SK-N-SH (cell line): ENCODE data around the gene SAE1. TPM values are rescaled to one million over a fixed set of nuclear protein-coding genes. Genes with fewer than 3 reads are reported as not detected.
A peak's percentile ranks its signal among the peaks of the same experiment; 100 is the strongest.

Experiments used
- CTCF ChIA-PET: fragments of 300-600, 350-600 bp; formaldehyde crosslinking; extraction: SDS; loops from one replicate; lab custom pipeline; 2021; lab: Yijun Ruan, JAX
- POLR2A ChIA-PET: fragments of 350-600 bp; sonication (Branson Sonifier 250); formaldehyde crosslinking; extraction: SDS; loops from one replicate; lab custom pipeline; 2020; ENCODE audit warnings: antibody characterized with exemption, inconsistent platforms; lab: Yijun Ruan, JAX
- DNase-seq: peaks from one replicate; pipeline ENCODE4 v3.0.0; 2012
- H2AFZ ChIP-seq: fragments of 200-600 bp; sonication (generic); 2 replicates; pipeline ENCODE4 v1.8.1; 2016; ENCODE audit warnings: antibody characterized with exemption, mild to moderate bottlenecking, low read depth
- H3F3A ChIP-seq: fragments of 200-600 bp; sonication (generic); replicated peaks from 2 replicates; pipeline ENCODE3; 2016; ENCODE audit warnings: antibody characterized with exemption, mild to moderate bottlenecking; ENCODE audit not compliant: insufficient read depth
- H3K27ac ChIP-seq, 2 experiments: fragments of 200-500 bp in 1 of 2; fragments of 200-600 bp in 1 of 2; sonication (Bioruptor generic) in 1 of 2; sonication (generic), shearing (Covaris generic) in 1 of 2; 2 replicates each; pipeline versions ENCODE4 v1.5.1 to v1.6.1; 2014 to 2016; ENCODE audit warnings: low read depth in 2 of 2, inconsistent platforms in 1 of 2, low read length in 1 of 2, mild to moderate bottlenecking in 1 of 2, mixed read lengths in 1 of 2
- H3K27me3 ChIP-seq: fragments of 200-600 bp; sonication (generic), shearing (Covaris generic); 2 replicates; pipeline ENCODE4 v1.6.1; 2016; ENCODE audit warnings: mixed run types; ENCODE audit not compliant: insufficient read depth
- H3K36me3 ChIP-seq, 2 experiments: fragments of 200-500 bp in 1 of 2; fragments of 200-600 bp in 1 of 2; sonication (Bioruptor generic) in 1 of 2; sonication (generic) in 1 of 2; replicated peaks in 1 of 2; 2 replicates each; pipeline versions ENCODE3 to v1.5.1; 2014 to 2016; ENCODE audit warnings: low read length in 1 of 2, mild to moderate bottlenecking in 1 of 2; ENCODE audit not compliant: insufficient read depth in 2 of 2, control insufficient read depth in 1 of 2
- H3K4me1 ChIP-seq, 2 experiments: fragments of 200-500 bp in 1 of 2; fragments of 200-600 bp in 1 of 2; sonication (Bioruptor generic) in 1 of 2; sonication (generic), shearing (Covaris generic) in 1 of 2; 2 replicates each; pipeline versions ENCODE4 v1.5.1 to v1.6.1; 2014 to 2016; ENCODE audit warnings: low read depth in 1 of 2, low read length in 1 of 2, mixed run types in 1 of 2; ENCODE audit not compliant: insufficient read depth in 2 of 2, control insufficient read depth in 1 of 2
- H3K4me2 ChIP-seq: fragments of 200-600 bp; sonication (generic), shearing (Covaris generic); 2 replicates; pipeline ENCODE4 v1.6.1; 2017; ENCODE audit warnings: mixed run types
- H3K4me3 ChIP-seq, 2 experiments: fragments of 200-500 bp in 1 of 2; fragments of 200-600 bp in 1 of 2; sonication (Bioruptor generic) in 1 of 2; sonication (generic), shearing (Covaris generic) in 1 of 2; 2 replicates each; pipeline versions ENCODE4 v1.5.1 to v1.8.1; 2014 to 2016; ENCODE audit warnings: low read depth in 2 of 2, inconsistent platforms in 1 of 2, low read length in 1 of 2, mild to moderate bottlenecking in 1 of 2, mixed read lengths in 1 of 2, moderate library complexity in 1 of 2
- H3K79me2 ChIP-seq: fragments of 200-600 bp; sonication (generic); 2 replicates; pipeline ENCODE4 v1.8.1; 2017; ENCODE audit warnings: mild to moderate bottlenecking; ENCODE audit not compliant: insufficient read depth
- H3K9ac ChIP-seq: fragments of 200-600 bp; sonication (generic); 2 replicates; pipeline ENCODE4 v1.6.1; 2017; ENCODE audit warnings: mixed run types
- H3K9me2 ChIP-seq: fragments of 200-600 bp; sonication (generic); 2 replicates; pipeline ENCODE4 v1.6.1; 2017; ENCODE audit warnings: mixed run types
- H3K9me3 ChIP-seq: fragments of 200-600 bp; sonication (generic); 2 replicates; pipeline ENCODE4 v1.6.1; 2017; ENCODE audit warnings: mixed run types, mild to moderate bottlenecking, moderate library complexity
- H4K20me1 ChIP-seq: fragments of 200-600 bp; sonication (generic); 2 replicates; pipeline ENCODE4 v1.6.1; 2017; ENCODE audit warnings: mild to moderate bottlenecking, mixed run types; ENCODE audit not compliant: insufficient read depth
- FOSL2 ChIP-seq: IDR thresholded peaks from 2 replicates; pipeline ENCODE4 v1.4.0; 2012; ENCODE audit warnings: low read depth, mild to moderate bottlenecking, moderate library complexity, borderline replicate concordance
- FOXJ3 ChIP-seq: sonication (generic); formaldehyde crosslinking; IDR thresholded peaks from 2 replicates; pipeline ENCODE4 v1.5.1; 2020; ENCODE audit warnings: mild to moderate bottlenecking, missing genetic modification reagents
- GATA2 ChIP-seq: sonication (generic); formaldehyde crosslinking; IDR thresholded peaks from 2 replicates; pipeline ENCODE4 v1.5.0; 2020; ENCODE audit warnings: mild to moderate bottlenecking, missing genetic modification reagents
- IRF3 ChIP-seq: fragments of 150-350 bp; IDR thresholded peaks from 2 replicates; pipeline ENCODE4 v1.6.1; 2016; ENCODE audit warnings: mild to moderate bottlenecking, low read depth, low read length
- JUND ChIP-seq: IDR thresholded peaks from 2 replicates; pipeline ENCODE4 v1.4.0; 2012
- MEF2A ChIP-seq: IDR thresholded peaks from 2 replicates; pipeline ENCODE4 v1.4.0; 2012; ENCODE audit warnings: low read depth, borderline replicate concordance
- REST ChIP-seq: IDR thresholded peaks from 2 replicates; pipeline ENCODE4 v1.6.1; 2012; ENCODE audit warnings: mild to moderate bottlenecking, low read depth, low read length, moderate library complexity
- RXRA ChIP-seq: IDR thresholded peaks from 2 replicates; pipeline ENCODE4 v1.4.0; 2012; ENCODE audit warnings: low read depth, mild to moderate bottlenecking, borderline replicate concordance
- WGBS: methylation state at CpG from one replicate; pipeline ENCODE4 v1.1.6; 2017; ENCODE audit warnings: low lambda C conversion rate; 5-methylcytosine and 5-hydroxymethylcytosine counted together
- polyA plus RNA-seq, 3 experiments: library from polyadenylated mRNA; depleted of rRNA; stranded (reverse); fragments of >200 nt; gene quantifications; 2 replicates each; pipeline ENCODE4 v1.2.3, GENCODE V29; 2012

SAE1 gene
- polyA plus RNA-seq, 1 of the 3 experiments (the other 2 are of a cell fraction) = 123 TPM

DNA sequence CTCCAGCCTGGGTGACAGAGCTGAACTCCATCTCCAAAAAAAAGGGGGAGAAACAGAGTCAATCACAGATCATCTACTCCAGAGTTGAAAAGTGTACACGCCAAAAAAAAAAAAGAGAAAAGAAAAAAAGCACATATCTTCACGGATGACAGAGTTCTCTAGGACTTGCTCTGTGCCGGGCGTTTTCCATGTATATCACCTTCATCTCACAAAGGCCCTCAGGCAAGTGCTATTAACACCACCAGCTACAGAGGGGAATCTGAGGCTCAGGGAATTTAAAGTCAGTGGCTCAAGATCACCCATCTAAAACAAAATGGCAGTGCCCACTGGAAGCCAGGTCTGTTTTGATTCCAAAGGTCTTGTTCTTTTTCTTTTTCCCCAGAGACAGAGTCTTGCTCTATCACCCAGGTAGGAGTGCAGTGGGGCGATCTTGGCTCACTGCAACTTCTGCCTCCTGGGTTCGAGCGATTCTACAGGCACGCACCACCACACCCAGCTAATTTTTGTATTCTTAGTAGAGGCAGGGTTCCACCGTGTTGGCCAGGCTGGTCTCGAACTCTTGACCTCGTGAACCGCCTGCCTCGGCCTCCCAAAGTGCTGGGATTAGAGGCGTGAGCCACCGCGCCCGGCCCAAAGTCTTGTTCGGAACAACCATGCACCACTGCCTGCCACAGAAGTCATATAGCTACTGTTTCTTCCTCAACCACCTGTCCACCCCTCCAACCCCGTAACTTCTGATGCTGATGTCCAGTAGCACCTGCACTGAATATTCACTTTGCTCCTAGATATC, 42.2 kb downstream of the SAE1 start (continued):
- TF ChIP-seq REST = no peak
- no peak for TF ChIP-seq FOXJ3 (CRISPR knock-in tag)

DNA sequence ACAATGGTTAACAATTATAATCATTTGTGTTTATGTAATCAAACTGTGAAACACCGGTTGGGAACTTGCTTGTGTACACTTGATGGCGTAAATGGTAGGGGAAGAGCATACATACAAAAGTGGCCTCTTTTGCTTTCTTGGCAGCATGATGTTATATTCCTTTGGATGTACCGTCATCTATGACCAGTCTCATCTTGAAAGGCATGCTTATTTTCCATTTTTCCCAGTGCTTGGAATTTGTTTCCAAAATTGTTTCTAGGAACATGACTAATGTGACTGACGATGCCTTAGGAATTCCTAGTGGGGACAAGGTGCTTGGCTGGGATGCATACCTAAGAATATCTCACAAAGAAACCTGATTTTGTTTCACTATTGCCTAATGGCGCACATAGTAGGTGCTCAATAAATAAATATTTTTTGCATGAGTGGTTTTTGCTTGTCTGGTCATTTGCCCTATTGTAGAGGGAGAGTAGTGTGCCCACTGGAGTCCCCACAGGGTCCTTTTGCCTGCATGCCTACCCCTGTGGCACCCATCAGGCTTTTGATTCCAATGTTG, 45.5 kb downstream of the SAE1 start:
- no peaks in the 10 kb centered on the region for H3K27me3 ChIP-seq
- H2AFZ ChIP-seq = no peak overlapping the region
- H3K4me3 ChIP-seq = no peak overlapping the region
- H3K9ac ChIP-seq = peak overlapping the region; percentile 43; the same call in 1 of the 2 replicates
- H4K20me1 ChIP-seq = peaks cover 40% of the 10 kb centered on the region
- peak overlapping the region; percentile 62 to 84; a peak in 3 of 4 replicates for H3K27ac ChIP-seq
- H3K79me2 ChIP-seq = peaks cover 82% of the 10 kb centered on the region
- H3K9me3 ChIP-seq = no peaks in the 10 kb centered on the region
- H3K4me1 ChIP-seq = peaks cover 0 to 15% of the 10 kb centered on the region in 2 experiments; a peak in 3 of 4 replicates
- POLR2A ChIA-PET = no interaction called here
- H3K4me2 ChIP-seq = peak overlapping the region; percentile 61; the same call in 1 of the 2 replicates
- TF ChIP-seq IRF3 (no peak), JUND (0 out of 2 replicates have a peak, but pooled peaks have one; percentile 4), FOSL2 (0 out of 2 replicates have a peak, but pooled peaks have one; percentile 9)
- TF ChIP-seq, all 33 proteins: peak for 2
- CTCF ChIA-PET = no interaction called here
- H3K36me3 ChIP-seq = peaks cover 10 to 31% of the 10 kb centered on the region in 2 experiments
- 86% methylated on average over 5 of the region's 5 CpGs for WGBS
- H3F3A ChIP-seq = peaks cover 41% of the 10 kb centered on the region
- no peak for DNase-seq
- no peaks in the 10 kb centered on the region for H3K9me2 ChIP-seq

- Histone ChIP-seq H3K27ac (peak overlapping the region; percentile 62 to 84; a peak in 3 of 4 replicates), H3K79me2 (peaks cover 77% of the 10 kb centered on the region), H2AFZ (no peak overlapping the region), H3K27me3 (no peaks in the 10 kb centered on the region), H3K4me3 (no peak overlapping the region), H3K36me3 (peaks cover 10 to 31% of the 10 kb centered on the region in 2 experiments), H3K4me2 (peak overlapping the region; percentile 61; the same call in 1 of the 2 replicates), H4K20me1 (peaks cover 40% of the 10 kb centered on the region), H3K9ac (peak overlapping the region; percentile 43; the same call in 1 of the 2 replicates), H3K9me3 (no peaks in the 10 kb centered on the region), H3K9me2 (no peaks in the 10 kb centered on the region), H3F3A (peaks cover 41% of the 10 kb centered on the region), H3K4me1 (peaks cover 0 to 15% of the 10 kb centered on the region in 2 experiments; a peak in 3 of 4 replicates)
- WGBS = 74% methylated on average over 5 of the region's 5 CpGs
- 0 out of 2 replicates have a peak, but pooled peaks have one; percentile 37 for TF ChIP-seq MEF2A
- TF ChIP-seq RXRA = peak; percentile 49; the same call in 1 of the 2 replicates
- no peak for TF ChIP-seq GATA2 (CRISPR knock-in tag)
- CTCF ChIA-PET = interaction anchor here (1.0 to 3.2 kb wide), 3 partner anchors 23 to 71 kb away, joined by 3 to 8 read pairs (median 3); no protein-coding TSS in a partner anchor
- POLR2A ChIA-PET = interaction anchor here (1.0 kb wide), 1 partner anchor 49 kb away, joined by 3 read pairs; no protein-coding TSS in a partner anchor
- no peak for DNase-seq
Observed at GRCh38 chr19:47176627-47177090, 46.0 kb downstream of the SAE1 start.
